Measurements from ENCODE around the gene GLS.
"Not testable (repeated sequence)": the region's sequence is repeated elsewhere in the genome, so short reads cannot be mapped to it uniquely, and the experiment has no call there.

GLS gene

GRCh38 chr2:190933361-190933760, 52.7 kb downstream of the GLS start:
- no peak for DNase-seq (ENCODE audit: low read depth)

- DNase-seq (ENCODE audit: low read depth), result no peak
These were observed 54.4 kb downstream of the GLS start for GRCh38 chr2:190935054-190935453.

- no peak for DNase-seq (ENCODE audit: low read depth)
These were observed 58.2 kb downstream of the GLS start for GRCh38 chr2:190938771-190939335.

- DNase-seq (ENCODE audit: low read depth), result no peak
These were observed 59.8 kb downstream of the GLS start for GRCh38 chr2:190940454-190940853.

- no peak for DNase-seq (ENCODE audit: low read depth)
These were observed 61.0 kb downstream of the GLS start for GRCh38 chr2:190941571-190941970.

- no peak for DNase-seq (ENCODE audit: low read depth)
These were observed 62.1 kb downstream of the GLS start for GRCh38 chr2:190942697-190943096.

- DNase-seq (ENCODE audit: low read depth), result no peak
These were observed 63.1 kb downstream of the GLS start for GRCh38 chr2:190943706-190944105.

GRCh38 chr2:190947141-190947540, 66.5 kb downstream of the GLS start:
- no peak for DNase-seq (ENCODE audit: low read depth)

GRCh38 chr2:190947711-190948251, 67.2 kb downstream of the GLS start:
- DNase-seq (ENCODE audit: low read depth), result no peak

- no peak for DNase-seq (ENCODE audit: low read depth)
These were observed 68.0 kb downstream of the GLS start for GRCh38 chr2:190948671-190949070.

GRCh38 chr2:190950566-190950991, 70.0 kb downstream of the GLS start:
- no peak for DNase-seq (ENCODE audit: low read depth)

- DNase-seq (ENCODE audit: low read depth), result no peak
These were observed 72.6 kb downstream of the GLS start for GRCh38 chr2:190953257-190953656.

GRCh38 chr2:190959911-190960788, 79.5 kb downstream of the GLS start:
- DNase-seq (ENCODE audit: low read depth), result no peak

GRCh38 chr2:190961117-190961516, 80.5 kb downstream of the GLS start:
- DNase-seq (ENCODE audit: low read depth), result not testable (repeated sequence)

- no peak for DNase-seq (ENCODE audit: low read depth)
These were observed 81.4 kb downstream of the GLS start for GRCh38 chr2:190961918-190962487.

- no peak for DNase-seq (ENCODE audit: low read depth)
These were observed 82.5 kb downstream of the GLS start for GRCh38 chr2:190963088-190963487.

GRCh38 chr2:190964170-190964795, 83.7 kb downstream of the GLS start:
- no peak for DNase-seq (ENCODE audit: low read depth)

GRCh38 chr2:190965580-190966222, 85.1 kb downstream of the GLS start:
- no peak for DNase-seq (ENCODE audit: low read depth)

- no peak for DNase-seq (ENCODE audit: low read depth)
These were observed 87.9 kb downstream of the GLS start for GRCh38 chr2:190968522-190968921.

- DNase-seq (ENCODE audit: low read depth), result no peak
These were observed 89.5 kb downstream of the GLS start for GRCh38 chr2:190970160-190970559.

GRCh38 chr2:190970873-190971506, 90.4 kb downstream of the GLS start:
- no peak for DNase-seq (ENCODE audit: low read depth)

- DNase-seq (ENCODE audit: low read depth), result no peak
These were observed 91.6 kb downstream of the GLS start for GRCh38 chr2:190972213-190972612.
